Karpas-422 (cell line): ENCODE results near the gene MTHFD2L. TPM values are rescaled to one million over a fixed set of nuclear protein-coding genes. Genes with fewer than 3 reads are reported as not detected.
A peak's percentile ranks its signal among the peaks of the same experiment; 100 is the strongest.

Experiments used
- DNase-seq: peaks from one replicate; pipeline ENCODE4 v3.0.0-alpha.2; 2015
- H2AFZ ChIP-seq: fragments of 200-600 bp; sonication (generic); 2 replicates; pipeline ENCODE4 v1.6.1; 2014; ENCODE audit warnings: antibody characterized with exemption, low read length, mixed read lengths
- H3K27ac ChIP-seq: fragments of 200-600 bp; sonication (generic); 2 replicates; pipeline ENCODE4 v1.5.1; 2014; ENCODE audit warnings: mild to moderate bottlenecking, low read length, moderate library complexity
- H3K27me3 ChIP-seq: fragments of 200-600 bp; sonication (generic); 2 replicates; pipeline ENCODE4 v1.6.1; 2014; ENCODE audit warnings: low read length, mixed read lengths
- H3K36me3 ChIP-seq: fragments of 200-600 bp; sonication (generic); 2 replicates; pipeline ENCODE4 v1.6.1; 2014; ENCODE audit warnings: low read length, mixed read lengths; ENCODE audit not compliant: insufficient read depth
- H3K4me1 ChIP-seq: fragments of 200-600 bp; sonication (generic); 2 replicates; pipeline ENCODE4 v1.6.1; 2014; ENCODE audit warnings: mild to moderate bottlenecking, low read length, mixed read lengths
- H3K4me2 ChIP-seq: fragments of 200-600 bp; sonication (generic); 2 replicates; pipeline ENCODE4 v1.6.1; 2014; ENCODE audit warnings: low read length, low read depth, mild to moderate bottlenecking; ENCODE audit not compliant: poor library complexity, severe bottlenecking
- H3K4me3 ChIP-seq: fragments of 200-600 bp; sonication (generic); 2 replicates; pipeline ENCODE4 v1.5.1; 2014; ENCODE audit warnings: mild to moderate bottlenecking, antibody characterized with exemption, low read length, mixed read lengths
- H3K79me2 ChIP-seq: fragments of 200-600 bp; sonication (generic); 2 replicates; pipeline ENCODE4 v1.6.1; 2014; ENCODE audit warnings: mild to moderate bottlenecking, low read length, mixed read lengths
- H3K9ac ChIP-seq: fragments of 200-600 bp; sonication (generic); 2 replicates; pipeline ENCODE4 v1.6.0; 2014; ENCODE audit warnings: low read length
- H3K9me2 ChIP-seq: fragments of 200-600 bp; sonication (generic), shearing (Covaris generic); replicated peaks from 2 replicates; pipeline ENCODE4 v1.6.0; 2014; ENCODE audit warnings: mild to moderate bottlenecking, low read length, moderate library complexity; ENCODE audit not compliant: insufficient read depth
- H3K9me3 ChIP-seq: fragments of 300-700, 200-600 bp; sonication (generic); 2 replicates; pipeline ENCODE4 v1.6.1; 2014; ENCODE audit warnings: low read length, mixed read lengths
- H4K20me1 ChIP-seq: fragments of 200-600 bp; sonication (generic); 2 replicates; pipeline ENCODE4 v1.6.1; 2014; ENCODE audit warnings: mild to moderate bottlenecking, antibody characterized with exemption, low read length, low read depth; ENCODE audit not compliant: insufficient read depth
- total RNA-seq: library from RNA; depleted of rRNA; stranded (reverse); fragments of >200 nt; shearing (Covaris generic); gene quantifications from 2 replicates; pipeline ENCODE4 v1.2.3, GENCODE V29; 2014; ENCODE audit warnings: low replicate concordance

MTHFD2L gene
- total RNA-seq, 1 experiment from 2014 or later: 23.6 TPM

GRCh38 chr4:74292111-74292870 lies 134.4 kb downstream of the MTHFD2L start:
- Histone ChIP-seq H3K9me2 (no peaks in the 10 kb centered on the region), H3K9me3 (no peaks in the 10 kb centered on the region; the same call in 1 of the 2 replicates), H3K79me2 (no peaks in the 10 kb centered on the region), H2AFZ (no peak overlapping the region), H4K20me1 (no peaks in the 10 kb centered on the region), H3K27ac (no peak overlapping the region), H3K27me3 (0 out of 2 replicates have a peak, but pooled peaks cover 3% of the 10 kb centered on the region), H3K4me3 (no peak overlapping the region), H3K4me1 (peaks cover 2% of the 10 kb centered on the region), H3K9ac (no peak overlapping the region), H3K4me2 (no peak overlapping the region), H3K36me3 (no peaks in the 10 kb centered on the region)
- no peak for DNase-seq

GRCh38 chr4:74293558-74293957 lies 135.6 kb downstream of the MTHFD2L start:
- no peak overlapping the region for H2AFZ ChIP-seq
- no peak for DNase-seq
- H3K4me2 ChIP-seq: no peak overlapping the region
- no peak overlapping the region for H3K27ac ChIP-seq
- peaks cover 13% of the 10 kb centered on the region for H3K4me1 ChIP-seq
- H3K36me3 ChIP-seq: no peaks in the 10 kb centered on the region
- no peaks in the 10 kb centered on the region for H3K27me3 ChIP-seq
- no peak overlapping the region for H3K4me3 ChIP-seq
- H3K9me3 ChIP-seq: no peaks in the 10 kb centered on the region; the same call in 1 of the 2 replicates
- no peaks in the 10 kb centered on the region for H3K79me2 ChIP-seq
- H3K9ac ChIP-seq: no peak overlapping the region
- H4K20me1 ChIP-seq: no peaks in the 10 kb centered on the region
- H3K9me2 ChIP-seq: no peaks in the 10 kb centered on the region

- Histone ChIP-seq H3K27ac (no peak overlapping the region), H3K36me3 (no peaks in the 10 kb centered on the region), H3K4me2 (no peak overlapping the region), H3K4me3 (no peak overlapping the region), H3K9me3 (no peaks in the 10 kb centered on the region; the same call in 1 of the 2 replicates), H3K79me2 (no peaks in the 10 kb centered on the region), H3K4me1 (peaks cover 13% of the 10 kb centered on the region), H3K27me3 (no peaks in the 10 kb centered on the region), H3K9me2 (no peaks in the 10 kb centered on the region), H4K20me1 (no peaks in the 10 kb centered on the region), H3K9ac (no peak overlapping the region), H2AFZ (no peak overlapping the region)
- DNase-seq: no peak
Measured at GRCh38 chr4:74294681-74295080, 136.8 kb downstream of the MTHFD2L start.

- Histone ChIP-seq H3K9ac (no peak overlapping the region), H3K27me3 (no peaks in the 10 kb centered on the region), H3K36me3 (no peaks in the 10 kb centered on the region), H3K4me1 (peaks cover 13% of the 10 kb centered on the region), H3K9me3 (no peaks in the 10 kb centered on the region), H3K4me3 (no peak overlapping the region), H3K27ac (no peak overlapping the region), H3K79me2 (no peaks in the 10 kb centered on the region), H4K20me1 (no peaks in the 10 kb centered on the region), H2AFZ (no peak overlapping the region), H3K9me2 (no peaks in the 10 kb centered on the region), H3K4me2 (peak overlapping the region; percentile 33)
- DNase-seq: peak; percentile 47
Measured at GRCh38 chr4:74297539-74297938, 139.6 kb downstream of the MTHFD2L start.

- Histone ChIP-seq H3K9me2 (no peaks in the 10 kb centered on the region), H3K27ac (no peak overlapping the region)
- no peak for DNase-seq
Measured at GRCh38 chr4:74304095-74304625, 146.2 kb downstream of the MTHFD2L start.

GRCh38 chr4:74305000-74305399 lies 147.1 kb downstream of the MTHFD2L start:
- no peaks in the 10 kb centered on the region for H3K79me2 ChIP-seq
- H3K4me2 ChIP-seq: no peak overlapping the region
- H3K27me3 ChIP-seq: no peaks in the 10 kb centered on the region
- H3K27ac ChIP-seq: no peak overlapping the region
- H3K9ac ChIP-seq: no peak overlapping the region
- H3K36me3 ChIP-seq: no peaks in the 10 kb centered on the region
- no peaks in the 10 kb centered on the region for H3K9me3 ChIP-seq
- H3K4me1 ChIP-seq: peaks cover 6% of the 10 kb centered on the region
- no peaks in the 10 kb centered on the region for H4K20me1 ChIP-seq
- no peak overlapping the region for H3K4me3 ChIP-seq
- no peak for DNase-seq
- H3K9me2 ChIP-seq: no peaks in the 10 kb centered on the region
- no peak overlapping the region for H2AFZ ChIP-seq

More at GRCh38 chr4:74304095-74304625, 146.2 kb downstream of the MTHFD2L start:
- H3K36me3 ChIP-seq: no peaks in the 10 kb centered on the region
- no peaks in the 10 kb centered on the region for H4K20me1 ChIP-seq
- H3K4me1 ChIP-seq: peaks cover under 1% of the 10 kb centered on the region; the same call in 1 of the 2 replicates
- no peak overlapping the region for H2AFZ ChIP-seq
- no peak overlapping the region for H3K4me3 ChIP-seq
- no peaks in the 10 kb centered on the region for H3K79me2 ChIP-seq
- no peak overlapping the region for H3K9ac ChIP-seq
- H3K4me2 ChIP-seq: no peak overlapping the region
- H3K9me3 ChIP-seq: no peaks in the 10 kb centered on the region
- H3K27me3 ChIP-seq: no peaks in the 10 kb centered on the region

GRCh38 chr4:74307170-74307569 lies 149.3 kb downstream of the MTHFD2L start:
- no peak overlapping the region for H3K27ac ChIP-seq
- H3K4me1 ChIP-seq: peaks cover 6% of the 10 kb centered on the region
- no peak overlapping the region for H3K9ac ChIP-seq
- no peak overlapping the region for H3K4me2 ChIP-seq
- H3K79me2 ChIP-seq: no peaks in the 10 kb centered on the region
- H2AFZ ChIP-seq: no peak overlapping the region
- H3K9me2 ChIP-seq: no peaks in the 10 kb centered on the region
- no peak for DNase-seq
- H3K27me3 ChIP-seq: no peaks in the 10 kb centered on the region
- H3K4me3 ChIP-seq: no peak overlapping the region
- H3K9me3 ChIP-seq: no peaks in the 10 kb centered on the region
- H3K36me3 ChIP-seq: no peaks in the 10 kb centered on the region
- no peaks in the 10 kb centered on the region for H4K20me1 ChIP-seq

- H3K4me1 ChIP-seq: peaks cover 6% of the 10 kb centered on the region
- H3K9me2 ChIP-seq: no peaks in the 10 kb centered on the region
- no peak within 1 kb of the TSS for H2AFZ ChIP-seq
- no peak for DNase-seq
- no peak within 1 kb of the TSS for H3K27ac ChIP-seq
- no peak within 1 kb of the TSS for H3K4me3 ChIP-seq
- H3K36me3 ChIP-seq: no peaks in the 10 kb centered on the region
- no peaks in the 10 kb centered on the region for H3K27me3 ChIP-seq
- no peaks in the 10 kb centered on the region for H3K9me3 ChIP-seq
- no peak within 1 kb of the TSS for H3K9ac ChIP-seq
- H4K20me1 ChIP-seq: no peaks in the 10 kb centered on the region
- no peak within 1 kb of the TSS for H3K4me2 ChIP-seq
- H3K79me2 ChIP-seq: no peaks in the 10 kb centered on the region
Measured at GRCh38 chr4:74308215-74308614, 150.3 kb downstream of the MTHFD2L start, which contains the start of gene EPGN. Gene EPGN (plus strand): TSS chr4:74308470. CDS start chr4:74308534, 64 bp downstream.
